Measurements from ENCODE around the gene SLU7. TPM values are rescaled to one million over a fixed set of nuclear protein-coding genes. Genes with fewer than 3 reads are reported as not detected.
A peak's percentile ranks its signal among the peaks of the same experiment; 100 is the strongest.

The SLU7 gene
- total RNA-seq, 4 donors from 2014 or later: 48.1 to 118 (median 83.8) TPM

GRCh38 chr5:160376416-160376815 is 42.5 kb downstream of the SLU7 start:
- Histone ChIP-seq H3K27ac (no peak overlapping the region), H3K4me3 (no peak overlapping the region), H3K9me3 (no peaks in the 10 kb centered on the region), H3K4me1 (peaks cover 4% of the 10 kb centered on the region), H3K36me3 (no peaks in the 10 kb centered on the region), H3K27me3 (no peaks in the 10 kb centered on the region)
- TF ChIP-seq CTCF (IDR thresholded peaks at IDR 0.05) (no peak), POLR2A (IDR thresholded peaks at IDR 0.05) (no peak), EP300 (IDR thresholded peaks at IDR 0.05) (no peak), POLR2AphosphoS5 (IDR thresholded peaks at IDR 0.05) (no peak)
- DNase-seq (ENCODE audit: low spot score in 2 of 2): no peak

- no peak overlapping the region for H3K4me3 ChIP-seq
- no peak overlapping the region for H3K27ac ChIP-seq
- no peak for TF ChIP-seq POLR2AphosphoS5 (IDR thresholded peaks at IDR 0.05)
- DNase-seq (ENCODE audit: low spot score in 2 of 2): no peak
- H3K4me1 ChIP-seq: peaks cover 9% of the 10 kb centered on the region
- no peaks in the 10 kb centered on the region for H3K27me3 ChIP-seq
- WGBS: 74% methylated on average over 2 of the region's 2 CpGs
- H3K36me3 ChIP-seq: no peaks in the 10 kb centered on the region
- H3K9me3 ChIP-seq: no peaks in the 10 kb centered on the region
Observed at GRCh38 chr5:160375701-160376100, 43.2 kb downstream of the SLU7 start.

GRCh38 chr5:160375166-160375565 is 43.7 kb downstream of the SLU7 start:
- H3K36me3 ChIP-seq: no peaks in the 10 kb centered on the region
- TF ChIP-seq POLR2A (IDR thresholded peaks at IDR 0.05) (no peak), EP300 (IDR thresholded peaks at IDR 0.05) (no peak), CTCF (IDR thresholded peaks at IDR 0.05) (no peak), POLR2AphosphoS5 (IDR thresholded peaks at IDR 0.05) (no peak)
- H3K27me3 ChIP-seq: no peaks in the 10 kb centered on the region
- H3K4me1 ChIP-seq: peaks cover 14% of the 10 kb centered on the region
- H3K4me3 ChIP-seq: no peak overlapping the region
- no peaks in the 10 kb centered on the region for H3K9me3 ChIP-seq
- no peak for DNase-seq (ENCODE audit: low spot score in 2 of 2)
- no peak overlapping the region for H3K27ac ChIP-seq

GRCh38 chr5:160371294-160371693 is 47.6 kb downstream of the SLU7 start:
- no peak overlapping the region for H3K27ac ChIP-seq
- H3K4me1 ChIP-seq: peaks cover 18% of the 10 kb centered on the region
- H3K36me3 ChIP-seq: no peaks in the 10 kb centered on the region
- H3K27me3 ChIP-seq: no peaks in the 10 kb centered on the region
- no peak for DNase-seq (ENCODE audit: low spot score in 2 of 2)
- H3K9me3 ChIP-seq: no peaks in the 10 kb centered on the region
- no peak overlapping the region for H3K4me3 ChIP-seq
- TF ChIP-seq POLR2AphosphoS5 (IDR thresholded peaks at IDR 0.05): no peak
- TF ChIP-seq POLR2A (IDR thresholded peaks at IDR 0.05): no peak
- no peak for TF ChIP-seq CTCF (IDR thresholded peaks at IDR 0.05)
- no peak for TF ChIP-seq EP300 (IDR thresholded peaks at IDR 0.05)

GRCh38 chr5:160370713-160371034 is 48.2 kb downstream of the SLU7 start:
- Histone ChIP-seq H3K9me3 (no peaks in the 10 kb centered on the region), H3K4me1 (peaks cover 18% of the 10 kb centered on the region), H3K27ac (peak overlapping the region; percentile 78), H3K27me3 (no peaks in the 10 kb centered on the region), H3K4me3 (peak overlapping the region; percentile 74), H3K36me3 (no peaks in the 10 kb centered on the region)
- 21% methylated on average over 12 of the region's 12 CpGs for WGBS
- no peak for TF ChIP-seq CTCF (IDR thresholded peaks at IDR 0.05)
- TF ChIP-seq EP300 (IDR thresholded peaks at IDR 0.05): no peak
- no peak for TF ChIP-seq POLR2AphosphoS5 (IDR thresholded peaks at IDR 0.05)
- TF ChIP-seq POLR2A (IDR thresholded peaks at IDR 0.05): no peak
- DNase-seq (ENCODE audit: low spot score in 2 of 2): no peak

GRCh38 chr5:160369990-160370712 is 48.7 kb downstream of the SLU7 start, which contains the start of gene C1QTNF2:
TSS of gene C1QTNF2 (minus strand) at chr5:160370626. CDS start at chr5:160355011, 15,615 bp downstream.
- peak; percentile 80 to 88 for DNase-seq (ENCODE audit: low spot score in 2 of 2)
- Histone ChIP-seq H3K9me3 (no peaks in the 10 kb centered on the region), H3K4me3 (peak within 1 kb of the TSS; percentile 74), H3K27ac (peak within 1 kb of the TSS; percentile 78), H3K4me1 (peaks cover 18% of the 10 kb centered on the region), H3K36me3 (no peaks in the 10 kb centered on the region), H3K27me3 (no peaks in the 10 kb centered on the region)
- TF ChIP-seq EP300 (IDR thresholded peaks at IDR 0.05) (no peak), POLR2AphosphoS5 (IDR thresholded peaks at IDR 0.05) (no peak), POLR2A (IDR thresholded peaks at IDR 0.05) (no peak), CTCF (IDR thresholded peaks at IDR 0.05) (no peak)
- WGBS: 2% methylated on average over 45 of the region's 45 CpGs

Data from suprapubic skin (tissue), 4 donors.